ENCODE measurements around the gene EPC2. TPM values are rescaled to one million over a fixed set of nuclear protein-coding genes. Genes with fewer than 3 reads are reported as not detected.
"Not testable (repeated sequence)": the region's sequence is repeated elsewhere in the genome, so short reads cannot be mapped to it uniquely, and the experiment has no call there.

The EPC2 gene
- total RNA-seq, 2 experiments from 2014 or later, result 12.8 to 26.3 TPM

- BruUV-seq (replicated peaks), result no TSS peak
These were observed 125.5 kb downstream of the EPC2 start for GRCh38 chr2:148770047-148770446.

GRCh38 chr2:148781544-148781943, 137.0 kb downstream of the EPC2 start:
- no peak for DNase-seq (ENCODE audit: low spot score)
- BruUV-seq (replicated peaks), result no TSS peak
- no peak overlapping the region for H2AFZ ChIP-seq (ENCODE audit: low read length)
- no peaks in the 10 kb centered on the region for H3K9me2 ChIP-seq (ENCODE audit: insufficient read depth, low read length)
- peaks cover 50% of the 10 kb centered on the region for H3K36me3 ChIP-seq (ENCODE audit: insufficient read depth, low read length)
- ChIA-PET POLR2A (interaction anchor here (0.6 kb wide), 1 partner anchor 60 kb away, joined by 3 read pairs; no protein-coding TSS in a partner anchor), CTCF (ENCODE audit: unreplicated experiment) (no interaction called here)
- H3K4me2 ChIP-seq (ENCODE audit: low read length), result no peak overlapping the region
- no peak overlapping the region for H3K4me3 ChIP-seq (ENCODE audit: low read depth, low read length, poor library complexity, severe bottlenecking)
- TF ChIP-seq EZH2phosphoT487 (IDR thresholded peaks at IDR 0.05; ENCODE audit: borderline replicate concordance, low read depth, low read length), result no peak
- no peak for TF ChIP-seq CTCF (conservative IDR thresholded peaks at IDR 0.05; ENCODE audit: low read length)
- no peaks in the 10 kb centered on the region; the same call in 1 of the 2 replicates for H4K20me1 ChIP-seq (ENCODE audit: insufficient read depth, low read length)
- no peaks in the 10 kb centered on the region for H3K9me3 ChIP-seq (ENCODE audit: low read length)
- H3K79me2 ChIP-seq (ENCODE audit: insufficient read depth, low read depth, low read length), result no peaks in the 10 kb centered on the region
- no peak overlapping the region for H3K27ac ChIP-seq (ENCODE audit: low read depth, low read length, poor library complexity, severe bottlenecking)
- intact Hi-C loops (cut with micrococcal nuclease; ENCODE audit: unreplicated experiment), result no loop called here
- no peaks in the 10 kb centered on the region for H3K4me1 ChIP-seq (ENCODE audit: insufficient read depth, low read length, poor library complexity, severe bottlenecking)

More at GRCh38 chr2:148770047-148770446, 125.5 kb downstream of the EPC2 start:
- CTCF ChIA-PET (ENCODE audit: unreplicated experiment), result no interaction called here
- H3K79me2 ChIP-seq (ENCODE audit: insufficient read depth, low read depth, low read length), result no peaks in the 10 kb centered on the region
- no peaks in the 10 kb centered on the region for H3K4me1 ChIP-seq (ENCODE audit: insufficient read depth, low read length, poor library complexity, severe bottlenecking)
- H3K27ac ChIP-seq (ENCODE audit: low read depth, low read length, poor library complexity, severe bottlenecking), result no peak overlapping the region
- peaks cover 35% of the 10 kb centered on the region for H3K36me3 ChIP-seq (ENCODE audit: insufficient read depth, low read length)
- H3K9me3 ChIP-seq (ENCODE audit: low read length), result no peaks in the 10 kb centered on the region
- intact Hi-C loops (cut with micrococcal nuclease; ENCODE audit: unreplicated experiment), result no loop called here
- POLR2A ChIA-PET, result no interaction called here
- no peak overlapping the region for H3K4me3 ChIP-seq (ENCODE audit: low read depth, low read length, poor library complexity, severe bottlenecking)
- TF ChIP-seq EZH2phosphoT487 (IDR thresholded peaks at IDR 0.05; ENCODE audit: borderline replicate concordance, low read depth, low read length), result no peak
- no peak for TF ChIP-seq CTCF (conservative IDR thresholded peaks at IDR 0.05; ENCODE audit: low read length)
- H4K20me1 ChIP-seq (ENCODE audit: insufficient read depth, low read length), result no peaks in the 10 kb centered on the region
- H3K9me2 ChIP-seq (ENCODE audit: insufficient read depth, low read length), result no peaks in the 10 kb centered on the region
- no peak for DNase-seq (ENCODE audit: low spot score)
- no peak overlapping the region for H3K4me2 ChIP-seq (ENCODE audit: low read length)
- H2AFZ ChIP-seq (ENCODE audit: low read length), result no peak overlapping the region

GRCh38 chr2:148789059-148789458, 144.5 kb downstream of the EPC2 start:
- Histone ChIP-seq H3K79me2 (ENCODE audit: insufficient read depth, low read depth, low read length) (no peaks in the 10 kb centered on the region), H3K9me3 (ENCODE audit: low read length) (no peaks in the 10 kb centered on the region), H3K27ac (ENCODE audit: low read depth, low read length, poor library complexity, severe bottlenecking) (no peak overlapping the region), H3K9me2 (ENCODE audit: insufficient read depth, low read length) (no peaks in the 10 kb centered on the region), H3K36me3 (ENCODE audit: insufficient read depth, low read length) (peaks cover 32% of the 10 kb centered on the region), H4K20me1 (ENCODE audit: insufficient read depth, low read length) (no peaks in the 10 kb centered on the region), H2AFZ (ENCODE audit: low read length) (no peak overlapping the region), H3K4me2 (ENCODE audit: low read length) (no peak overlapping the region), H3K4me1 (ENCODE audit: insufficient read depth, low read length, poor library complexity, severe bottlenecking) (no peaks in the 10 kb centered on the region), H3K4me3 (ENCODE audit: low read depth, low read length, poor library complexity, severe bottlenecking) (no peak overlapping the region)
- POLR2A ChIA-PET, result interaction anchor here (0.6 to 1.1 kb wide), 4 partner anchors 15 to 1274 kb away, joined by 3 to 4 read pairs (median 4); no protein-coding TSS in a partner anchor
- BruUV-seq (replicated peaks), result no TSS peak
- TF ChIP-seq CTCF (conservative IDR thresholded peaks at IDR 0.05; ENCODE audit: low read length) (no peak), EZH2phosphoT487 (IDR thresholded peaks at IDR 0.05; ENCODE audit: borderline replicate concordance, low read depth, low read length) (no peak)
- CTCF ChIA-PET (ENCODE audit: unreplicated experiment), result interaction anchor here (0.5 kb wide), 1 partner anchor 33 kb away, joined by 3 read pairs; no protein-coding TSS in a partner anchor
- intact Hi-C loops (cut with micrococcal nuclease; ENCODE audit: unreplicated experiment), result no loop called here
- DNase-seq (ENCODE audit: low spot score), result no peak

DNA sequence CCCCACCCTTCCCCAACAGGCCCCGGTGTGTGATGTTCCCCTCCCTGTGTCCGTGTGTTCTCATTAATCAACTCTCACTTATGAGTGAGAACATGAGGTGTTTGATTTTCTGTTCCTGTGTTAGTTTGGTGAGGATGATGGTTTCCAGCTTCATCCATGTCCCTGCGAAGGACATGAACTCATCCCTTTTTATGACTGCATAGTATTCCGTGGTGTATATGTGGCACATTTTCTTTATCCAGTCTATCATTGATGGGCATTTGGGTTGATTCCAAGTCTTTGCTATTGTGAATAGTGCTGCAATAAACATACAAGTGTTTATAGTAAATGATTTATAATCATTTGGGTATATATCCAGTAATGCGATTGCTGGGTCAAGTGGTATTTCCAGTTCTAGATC, 145.6 kb downstream of the EPC2 start:
- H3K36me3 ChIP-seq (ENCODE audit: insufficient read depth, low read length), result peaks cover 20% of the 10 kb centered on the region
- H4K20me1 ChIP-seq (ENCODE audit: insufficient read depth, low read length); H3K79me2 ChIP-seq (ENCODE audit: insufficient read depth, low read depth, low read length); H3K4me1 ChIP-seq (ENCODE audit: insufficient read depth, low read length, poor library complexity, severe bottlenecking); DNase-seq (ENCODE audit: low spot score); H3K9me3 ChIP-seq (ENCODE audit: low read length); H3K27ac ChIP-seq (ENCODE audit: low read depth, low read length, poor library complexity, severe bottlenecking); H3K4me3 ChIP-seq (ENCODE audit: low read depth, low read length, poor library complexity, severe bottlenecking); H2AFZ ChIP-seq (ENCODE audit: low read length); H3K9me2 ChIP-seq (ENCODE audit: insufficient read depth, low read length); CTCF ChIA-PET (ENCODE audit: unreplicated experiment); intact Hi-C loops (cut with micrococcal nuclease; ENCODE audit: unreplicated experiment); BruUV-seq (replicated peaks); H3K4me2 ChIP-seq (ENCODE audit: low read length): not testable (repeated sequence)
- POLR2A ChIA-PET, result interaction anchor here (1.1 kb wide), 1 partner anchor 16 kb away, joined by 3 read pairs; no protein-coding TSS in a partner anchor
